ENCODE measurements around the gene FAF1. TPM values are rescaled to one million over a fixed set of nuclear protein-coding genes. Genes with fewer than 3 reads are reported as not detected.

FAF1 gene
- total and polyA plus RNA-seq, 2 of the 8 experiments (the other 6 are each of a cell fraction or from before 2014, with no cell fraction given), result 10.8 to 65.9 TPM

GRCh38 chr1:50853325-50853724 lies 106.7 kb downstream of the FAF1 start (continued):
- TF ChIP-seq SIN3A (conservative IDR thresholded peaks at IDR 0.05 in 1 of 2, IDR thresholded peaks at IDR 0.05 in 1 of 2; ENCODE audit: low read depth in 1 of 2, low read length in 2 of 2) (no peak), BCL11A (IDR thresholded peaks at IDR 0.05; ENCODE audit: low read depth in 2 of 2, low read length in 2 of 2) (no peak), USF2 (IDR thresholded peaks at IDR 0.05; ENCODE audit: low read length) (no peak)

Data from H1 (cell line).